Kidney glomerular epithelial cell (primary cell): ENCODE data around the gene TAPBPL.
"Not testable (repeated sequence)": the region's sequence is repeated elsewhere in the genome, so short reads cannot be mapped to it uniquely, and the experiment has no call there.

Source experiments
- DNase-seq: peaks from one replicate; lab custom pipeline; 2025; lab: John Stamatoyannopoulos, UW

TAPBPL gene

GRCh38 chr12:6463858-6464257, 12.0 kb downstream of the TAPBPL start:
- no peak for DNase-seq

DNA sequence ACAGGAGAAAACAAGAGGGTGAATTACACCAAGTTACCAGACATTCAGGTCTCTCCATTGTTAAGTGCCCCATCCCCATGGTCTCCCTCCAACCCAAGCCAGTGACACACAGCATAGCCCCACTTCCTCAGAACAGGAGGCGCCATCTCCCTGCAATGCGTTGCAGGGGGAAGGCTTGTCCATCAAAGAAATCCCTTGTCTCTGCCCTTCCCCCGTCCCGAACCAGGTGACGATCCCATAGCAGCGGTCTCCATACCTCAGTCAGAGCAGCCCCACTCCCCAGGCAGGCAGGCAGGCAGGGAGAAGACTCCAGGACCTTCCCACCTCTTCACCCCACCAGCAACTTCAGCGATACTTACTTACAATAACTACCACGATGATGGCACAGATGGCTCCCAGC, 12.7 kb downstream of the TAPBPL start:
- no peak for DNase-seq

DNA sequence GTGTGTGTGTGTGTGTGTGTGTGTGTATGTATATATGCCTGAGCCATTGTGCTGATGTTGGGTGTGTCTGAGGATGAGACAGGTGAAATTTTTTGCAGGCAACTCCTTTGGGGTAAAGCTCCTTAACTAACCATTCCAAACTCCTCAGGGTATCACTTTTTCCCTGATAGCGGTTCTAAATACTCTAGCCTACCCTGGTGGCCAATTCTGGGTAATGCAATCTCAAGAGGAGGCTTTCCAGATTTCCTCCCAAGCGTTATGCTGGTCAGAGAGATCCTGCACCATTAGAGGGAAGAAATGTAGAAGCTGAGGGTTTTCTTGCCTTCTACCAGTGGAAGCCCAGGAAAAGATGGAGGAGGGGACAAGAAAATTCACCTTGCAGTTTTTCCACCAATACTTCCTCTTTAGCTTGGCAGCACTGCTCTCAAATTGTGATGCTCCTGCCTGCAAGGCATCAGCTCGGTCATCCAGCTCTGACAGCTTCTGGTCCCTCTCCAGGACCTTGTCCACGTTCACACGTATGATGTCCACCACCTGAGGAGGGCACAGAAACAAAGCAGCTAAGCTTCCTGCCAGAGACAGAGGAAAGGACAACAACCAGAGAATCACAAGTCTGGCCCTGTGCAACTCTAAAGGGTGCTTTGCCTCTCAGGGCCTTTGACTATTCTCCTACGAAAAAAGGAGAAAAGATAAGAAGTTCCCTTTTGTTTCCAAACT, 13.8 kb downstream of the TAPBPL start:
- peak; percentile 45 for DNase-seq

- DNase-seq = no peak
Measured at GRCh38 chr12:6466184-6466573, 14.3 kb downstream of the TAPBPL start.

- not testable (repeated sequence) for DNase-seq
Measured at GRCh38 chr12:6466751-6467150, 14.9 kb downstream of the TAPBPL start.

- DNase-seq = not testable (repeated sequence)
Measured at GRCh38 chr12:6467571-6468282, 15.9 kb downstream of the TAPBPL start.

- no peak for DNase-seq
Measured at GRCh38 chr12:6468283-6468575, 16.4 kb downstream of the TAPBPL start.

- no peak for DNase-seq
Measured at GRCh38 chr12:6469092-6469491, 17.2 kb downstream of the TAPBPL start.

DNA sequence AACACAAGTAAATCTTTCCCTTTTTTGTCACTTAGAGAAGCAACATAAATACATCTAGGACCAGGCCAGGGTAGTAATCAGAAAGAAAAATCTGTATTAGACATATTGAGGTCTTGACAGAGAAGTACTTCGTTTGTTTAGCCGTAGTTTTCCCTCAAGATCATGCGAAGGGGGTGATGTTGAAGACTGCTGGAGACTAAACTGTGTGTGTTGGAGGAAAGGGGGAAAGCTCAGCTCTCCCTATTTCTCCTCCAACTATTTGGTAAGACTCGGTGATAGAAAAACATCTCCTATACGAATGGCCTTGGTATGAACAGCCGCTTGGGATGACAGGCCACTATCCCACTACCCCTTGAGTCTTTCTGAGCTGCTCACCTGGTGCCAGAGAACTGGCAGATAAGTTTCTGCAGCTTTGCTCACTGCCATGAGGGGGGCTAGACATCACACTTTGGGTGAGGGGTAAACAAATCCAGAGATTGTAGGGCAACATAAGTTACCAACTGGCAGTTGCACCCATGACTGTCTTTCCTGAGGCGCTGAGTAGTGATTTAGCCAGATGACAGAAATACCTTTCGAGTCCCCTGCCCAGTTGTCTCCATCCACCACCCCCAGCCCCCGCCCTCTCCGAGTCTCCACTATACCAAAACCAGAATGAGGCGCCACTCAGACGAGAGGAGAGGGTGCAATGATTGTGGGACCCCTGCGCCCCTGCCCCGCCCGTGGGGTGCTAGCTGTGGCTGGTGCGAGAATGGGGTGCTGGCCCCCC, 17.9 kb downstream of the TAPBPL start:
- no peak for DNase-seq

DNA sequence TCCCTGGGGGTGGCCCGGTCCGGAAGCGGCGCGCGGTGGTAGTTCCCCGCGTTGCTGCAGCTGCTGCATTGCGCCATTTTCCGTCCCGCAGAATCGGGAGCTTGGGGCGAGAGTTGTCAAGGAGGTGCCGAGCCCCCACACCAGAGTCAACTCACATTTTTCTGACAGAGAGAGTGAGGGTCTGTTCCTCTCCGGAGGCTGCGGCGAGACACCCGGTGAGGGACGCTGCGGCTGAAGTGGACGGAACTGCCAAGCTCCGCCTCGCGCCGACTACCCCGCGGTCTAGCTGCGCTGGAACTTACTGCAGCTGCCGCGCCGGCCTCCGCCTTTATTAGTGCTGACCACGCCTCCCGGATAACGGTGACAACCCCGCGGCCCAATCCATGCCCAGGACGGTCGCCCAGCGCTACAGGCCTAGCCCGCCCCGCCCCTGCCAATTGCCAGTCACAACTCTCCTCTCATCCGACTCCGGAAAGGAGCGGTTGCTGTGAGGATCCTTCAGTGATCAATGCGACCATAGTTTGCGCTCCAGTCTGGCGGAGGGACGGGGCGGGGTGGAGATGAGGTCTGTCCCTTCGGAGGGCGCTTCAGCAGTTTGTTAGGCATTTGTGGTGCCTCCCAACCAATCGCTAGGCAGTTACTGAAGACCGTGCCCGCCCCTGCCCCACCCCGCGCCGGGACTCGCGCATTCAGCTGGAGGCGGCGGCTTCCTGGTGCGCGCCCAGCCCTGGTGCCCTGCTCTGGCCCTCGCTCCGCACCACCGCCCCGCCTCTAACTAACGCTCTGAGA, 18.7 kb downstream of the TAPBPL start, which contains the start of gene VAMP1:
VAMP1 (minus strand) TSS at position 303 of the 789 bp plus-strand sequence; CDS start at position 157, 146 bp downstream.
- peak; percentile 96 for DNase-seq

- peak; percentile 14 for DNase-seq
Measured at GRCh38 chr12:6471989-6472360, 20.1 kb downstream of the TAPBPL start.

DNA sequence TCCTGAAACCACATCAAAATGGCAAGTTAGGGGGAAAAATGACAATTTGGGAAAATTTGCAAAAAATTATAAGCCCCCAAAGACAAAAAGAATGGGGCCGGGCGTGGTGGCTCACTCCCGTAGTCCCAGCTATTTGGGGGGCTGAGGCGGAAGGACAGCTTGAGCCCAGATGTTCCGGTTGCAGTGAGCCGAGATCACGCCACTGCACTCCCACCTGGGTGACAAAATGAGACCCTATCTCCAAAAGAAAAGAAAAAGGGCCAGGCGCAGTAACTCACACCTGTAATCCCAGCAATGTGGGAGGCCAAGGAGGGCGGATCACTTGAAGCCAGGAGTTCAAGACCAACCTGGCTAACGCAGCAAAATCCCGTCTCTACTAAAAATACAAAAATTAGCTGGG, 20.6 kb downstream of the TAPBPL start:
- DNase-seq = no peak

DNA sequence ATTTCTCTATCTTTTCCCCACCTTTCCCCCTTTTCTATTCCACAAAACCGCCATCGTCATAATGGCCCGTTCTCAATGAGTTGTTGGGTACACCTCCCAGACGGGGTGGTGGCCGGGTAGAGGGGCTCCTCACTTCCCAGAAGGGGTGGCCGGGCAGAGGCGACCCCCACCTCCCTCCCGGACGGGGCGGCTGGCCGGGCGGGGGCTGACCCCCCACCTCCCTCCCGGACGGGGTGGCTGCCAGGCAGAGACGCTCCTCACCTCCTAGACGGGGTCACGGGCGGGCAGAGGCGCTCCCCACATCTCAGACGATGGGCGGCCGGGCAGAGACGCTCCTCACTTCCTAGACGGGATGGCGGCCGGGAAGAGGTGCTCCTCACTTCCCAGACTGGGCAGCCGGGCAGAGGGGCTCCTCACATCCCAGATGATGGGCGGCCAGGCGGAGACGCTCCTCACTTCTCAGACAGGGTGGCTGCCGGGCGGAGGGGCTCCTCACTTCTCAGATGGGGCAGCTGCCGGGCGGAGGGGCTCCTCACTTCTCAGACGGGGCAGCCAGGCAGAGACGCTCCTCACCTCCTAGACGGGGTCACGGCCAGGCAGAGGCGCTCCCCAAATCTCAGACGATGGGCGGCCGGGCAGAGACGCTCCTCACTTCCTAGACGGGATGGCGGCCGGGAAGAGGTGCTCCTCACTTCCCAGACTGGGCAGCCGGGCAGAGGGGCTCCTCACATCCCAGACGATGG, 23.6 kb downstream of the TAPBPL start:
- not testable (repeated sequence) for DNase-seq

DNA sequence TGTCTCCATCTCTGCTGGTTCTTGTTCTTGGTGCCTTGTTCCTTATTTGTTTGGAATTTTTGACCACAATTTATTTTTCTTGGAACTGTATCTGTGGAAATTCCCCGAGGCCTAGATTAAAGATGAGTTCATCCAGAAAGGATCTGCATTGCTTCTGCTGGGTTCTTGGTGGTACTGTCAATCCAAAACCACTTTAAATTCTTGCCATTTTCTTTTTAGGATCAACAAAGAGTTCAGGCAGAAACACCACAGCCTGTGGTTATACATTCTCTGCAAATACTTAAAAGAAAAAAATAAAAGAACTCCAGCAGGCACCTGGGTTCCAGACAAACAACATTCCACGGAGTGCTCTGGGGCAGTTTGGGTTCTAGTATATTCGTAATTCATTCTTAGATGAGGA, 24.6 kb downstream of the TAPBPL start:
- DNase-seq = peak; percentile 73

DNA sequence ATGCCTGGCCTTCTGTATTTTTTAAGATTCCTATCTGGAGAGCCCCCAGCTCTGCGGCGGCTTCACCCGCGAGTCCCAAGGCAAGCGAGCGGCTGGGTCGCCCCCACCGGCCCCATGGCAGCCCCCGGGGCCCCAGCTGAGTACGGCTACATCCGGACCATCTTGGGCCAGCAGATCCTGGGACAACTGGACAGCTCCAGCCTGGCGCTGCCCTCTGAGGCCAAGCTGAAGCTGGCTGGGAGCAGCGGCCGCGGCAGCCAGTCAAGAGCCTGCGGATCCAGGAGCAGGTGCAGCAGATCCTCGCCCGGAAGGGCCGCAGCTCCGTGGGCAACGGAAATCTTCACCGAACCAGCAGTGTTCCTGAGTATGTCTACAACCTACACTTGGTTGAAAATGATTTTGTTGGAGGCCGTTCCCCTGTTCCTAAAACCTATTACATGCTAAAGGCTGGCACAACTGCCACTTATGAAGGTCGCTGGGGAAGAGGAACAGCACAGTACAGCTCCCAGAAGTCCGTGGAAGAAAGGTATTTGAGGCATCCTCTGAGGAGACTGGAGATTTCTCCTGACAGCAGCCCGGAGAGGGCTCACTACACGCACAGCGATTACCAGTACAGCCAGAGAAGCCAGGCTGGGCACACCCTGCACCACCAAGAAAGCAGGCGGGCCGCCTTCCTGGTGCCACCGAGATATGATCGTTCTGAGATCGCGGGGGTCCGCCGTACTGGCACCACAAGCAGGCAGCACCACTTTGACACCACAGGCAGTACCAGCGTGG, 25.9 kb downstream of the TAPBPL start:
- DNase-seq = not testable (repeated sequence)

DNA sequence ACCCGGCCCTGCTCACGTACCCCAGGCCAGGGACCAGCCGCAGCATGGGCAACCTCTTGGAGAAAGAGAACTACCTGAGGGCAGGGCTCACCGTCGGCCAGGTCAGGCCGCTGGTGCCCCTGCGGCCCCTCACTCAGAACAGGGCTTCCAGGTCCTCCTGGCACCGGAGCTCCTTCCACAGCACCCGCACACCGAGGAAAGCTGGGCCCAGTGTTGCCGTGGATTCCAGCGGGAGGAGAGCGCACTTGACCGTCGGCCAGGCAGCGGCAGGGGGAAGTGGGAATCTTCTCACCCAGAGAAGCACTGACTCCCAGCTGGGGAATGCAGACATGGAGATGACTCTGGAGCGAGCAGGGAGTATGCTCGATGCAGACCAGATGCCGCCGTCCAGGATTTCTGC, 26.6 kb downstream of the TAPBPL start:
- DNase-seq = no peak

GRCh38 chr12:6488240-6488639, 36.4 kb downstream of the TAPBPL start:
- DNase-seq = no peak

DNA sequence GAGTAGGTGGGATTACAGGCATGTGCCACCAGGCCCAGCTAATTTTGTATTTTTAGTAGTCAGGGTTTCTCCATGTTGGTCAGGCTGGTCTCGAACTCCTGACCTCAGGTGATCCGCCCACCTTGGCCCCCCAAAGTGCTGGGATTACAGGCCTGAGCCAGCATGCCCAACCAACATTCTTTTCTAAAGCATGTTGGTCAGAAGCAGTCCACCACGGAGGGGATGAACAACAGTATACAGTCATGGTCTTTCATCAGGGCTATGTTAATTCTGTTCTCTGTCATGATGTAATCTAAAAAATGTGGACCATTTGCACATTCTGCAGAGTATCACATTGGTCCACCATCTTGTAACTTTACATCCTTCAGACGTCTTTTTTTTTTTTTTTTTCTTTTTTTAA, 37.6 kb downstream of the TAPBPL start:
- DNase-seq = no peak

DNA sequence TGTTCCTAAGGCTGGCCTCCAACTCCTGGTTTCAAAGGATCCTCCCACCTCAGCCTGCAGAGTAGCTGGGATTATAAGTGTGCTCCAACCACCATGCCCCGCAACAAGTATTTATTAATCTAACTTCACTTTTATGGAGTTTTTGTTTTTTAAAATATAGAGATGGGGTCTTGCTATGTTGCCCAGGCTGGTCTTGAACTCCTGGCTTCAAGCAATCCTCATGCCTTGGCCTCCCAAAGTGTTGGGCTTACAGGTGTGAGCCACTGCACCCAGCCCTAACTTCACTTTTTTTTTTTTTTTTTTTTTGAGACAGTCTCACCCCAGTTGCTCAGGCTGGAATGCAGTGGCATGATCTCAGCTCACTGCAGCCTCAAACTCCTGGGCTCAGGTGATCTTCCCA, 38.8 kb downstream of the TAPBPL start:
- DNase-seq = not testable (repeated sequence)

GRCh38 chr12:6492838-6493496, 41.1 kb downstream of the TAPBPL start, which contains the start of gene MRPL51:
Gene MRPL51, minus strand, starts transcription at chr12:6493262. Its CDS starts 126 bp downstream, at chr12:6493136.
- peak; percentile 89 for DNase-seq
